ENCODE data around the gene DLG1.

Gene DLG1

DNA sequence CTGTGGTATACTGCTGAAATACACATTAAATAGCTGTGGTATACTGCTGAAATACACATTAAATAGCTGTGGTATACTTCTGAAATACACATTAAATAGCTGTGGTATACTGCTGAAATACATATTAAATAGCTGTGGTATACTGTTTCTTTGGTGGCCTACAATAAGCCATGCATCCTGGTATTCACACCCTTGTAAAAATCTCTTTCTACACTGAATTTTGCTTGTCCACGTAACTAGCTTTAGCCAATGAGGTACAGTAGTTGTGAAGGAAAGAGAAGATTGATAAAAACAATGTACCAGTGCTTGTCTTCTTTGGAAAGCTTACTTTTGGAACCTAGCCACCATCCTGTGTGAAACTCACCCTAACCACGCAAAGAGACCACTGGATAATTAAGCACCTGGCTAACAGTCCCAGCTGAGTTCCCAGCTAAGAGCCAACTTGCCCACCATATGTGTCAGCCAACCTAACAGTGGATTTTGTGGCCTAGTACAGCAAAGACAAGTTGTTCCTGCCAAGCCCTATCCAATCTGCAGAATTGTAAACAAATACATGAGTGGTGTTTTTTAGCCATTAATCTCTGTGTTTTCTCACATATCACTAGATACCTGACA is 165.4 kb downstream of the DLG1 start:
- no peak overlapping the region for H3K27ac ChIP-seq
- TF ChIP-seq, protein P1, sequence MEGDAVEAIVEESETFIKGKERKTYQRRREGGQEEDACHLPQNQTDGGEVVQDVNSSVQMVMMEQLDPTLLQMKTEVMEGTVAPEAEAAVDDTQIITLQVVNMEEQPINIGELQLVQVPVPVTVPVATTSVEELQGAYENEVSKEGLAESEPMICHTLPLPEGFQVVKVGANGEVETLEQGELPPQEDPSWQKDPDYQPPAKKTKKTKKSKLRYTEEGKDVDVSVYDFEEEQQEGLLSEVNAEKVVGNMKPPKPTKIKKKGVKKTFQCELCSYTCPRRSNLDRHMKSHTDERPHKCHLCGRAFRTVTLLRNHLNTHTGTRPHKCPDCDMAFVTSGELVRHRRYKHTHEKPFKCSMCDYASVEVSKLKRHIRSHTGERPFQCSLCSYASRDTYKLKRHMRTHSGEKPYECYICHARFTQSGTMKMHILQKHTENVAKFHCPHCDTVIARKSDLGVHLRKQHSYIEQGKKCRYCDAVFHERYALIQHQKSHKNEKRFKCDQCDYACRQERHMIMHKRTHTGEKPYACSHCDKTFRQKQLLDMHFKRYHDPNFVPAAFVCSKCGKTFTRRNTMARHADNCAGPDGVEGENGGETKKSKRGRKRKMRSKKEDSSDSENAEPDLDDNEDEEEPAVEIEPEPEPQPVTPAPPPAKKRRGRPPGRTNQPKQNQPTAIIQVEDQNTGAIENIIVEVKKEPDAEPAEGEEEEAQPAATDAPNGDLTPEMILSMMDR (conservative IDR thresholded peaks at IDR 0.05) = no peak

DNA sequence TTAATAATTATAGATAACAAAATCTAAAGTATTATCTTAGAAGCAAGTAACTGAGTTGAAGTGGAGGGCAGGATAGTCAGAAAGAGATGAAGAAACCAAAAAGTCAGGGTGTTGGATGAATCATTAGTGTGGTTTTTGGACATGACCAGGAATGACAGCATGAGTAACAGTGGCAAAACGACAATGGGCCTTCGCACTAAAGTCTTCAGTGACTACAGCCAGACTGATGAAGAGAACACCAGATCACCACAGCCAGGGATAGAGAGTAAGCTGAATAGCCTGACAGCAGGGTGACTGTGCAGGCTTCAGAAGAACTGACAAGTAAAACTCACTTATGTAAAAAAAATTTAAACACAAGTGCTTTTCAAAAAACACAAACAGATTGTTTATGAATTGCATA is 172.8 kb downstream of the DLG1 start:
- TF ChIP-seq, protein P1 (conservative IDR thresholded peaks at IDR 0.05) = no peak

DNA sequence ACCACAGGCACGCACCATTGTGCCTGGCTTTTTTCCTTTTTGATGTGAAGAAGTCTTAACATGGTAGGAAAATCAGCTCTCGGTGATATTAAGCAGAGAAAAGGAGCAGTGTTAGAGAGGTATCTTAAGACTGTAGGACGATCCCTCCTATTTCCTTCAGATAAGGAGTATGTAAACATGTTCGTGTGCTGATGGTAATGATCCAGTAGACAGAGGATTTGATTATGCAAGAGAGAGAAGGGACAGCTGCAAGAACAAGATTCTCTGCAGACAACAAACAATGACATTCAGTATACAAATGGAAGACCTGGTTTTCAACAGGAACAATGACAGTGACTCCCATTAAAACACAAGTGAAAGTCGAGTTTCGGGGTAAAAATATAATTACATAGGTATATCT is 173.7 kb downstream of the DLG1 start:
- H3K27ac ChIP-seq = peak overlapping the region; percentile 31
- TF ChIP-seq, protein P1 (conservative IDR thresholded peaks at IDR 0.05) = no peak

More for the DNA sequence above, 172.8 kb downstream of the DLG1 start:
- H3K27ac ChIP-seq = no peak overlapping the region; the same call in 1 of the 2 replicates

DNA sequence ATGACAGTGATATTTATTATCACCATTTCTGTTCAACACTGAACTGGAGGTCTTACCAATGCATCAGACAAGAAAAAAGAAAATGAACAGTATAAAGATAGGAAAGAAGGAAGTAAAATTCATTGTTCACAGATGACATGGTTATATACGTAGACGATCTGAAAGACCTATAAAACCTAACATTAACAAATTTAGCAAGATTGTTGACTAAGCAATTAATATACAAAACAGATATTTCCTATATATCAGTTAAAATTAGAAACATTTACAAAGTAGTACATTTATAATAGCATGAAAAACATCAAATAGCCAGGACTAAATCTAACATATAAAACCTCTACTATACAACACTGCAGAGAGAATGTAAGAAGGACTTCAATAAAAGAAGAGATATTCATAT is 176.0 kb downstream of the DLG1 start:
- H3K27ac ChIP-seq = no peak overlapping the region
- TF ChIP-seq, protein P1 (conservative IDR thresholded peaks at IDR 0.05) = no peak

DNA sequence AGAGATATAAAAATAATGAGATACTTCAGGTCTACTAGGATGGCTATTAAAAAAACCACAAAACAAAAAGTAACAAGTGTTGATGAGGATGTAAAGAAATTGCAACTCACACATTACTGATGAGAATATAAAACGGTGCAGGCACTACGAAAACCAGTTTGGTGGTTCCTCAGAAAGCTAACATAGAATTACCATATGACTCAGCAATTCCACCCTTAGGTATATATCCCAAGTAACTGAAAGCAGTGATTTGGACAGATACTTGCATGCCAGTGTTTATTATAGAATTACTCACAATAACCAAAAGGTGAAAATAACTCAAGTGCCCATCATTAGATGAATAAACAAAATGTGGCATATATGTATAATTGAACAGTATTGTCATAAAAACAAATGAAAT is 181.3 kb downstream of the DLG1 start:
- no peak overlapping the region for H3K27ac ChIP-seq

DNA sequence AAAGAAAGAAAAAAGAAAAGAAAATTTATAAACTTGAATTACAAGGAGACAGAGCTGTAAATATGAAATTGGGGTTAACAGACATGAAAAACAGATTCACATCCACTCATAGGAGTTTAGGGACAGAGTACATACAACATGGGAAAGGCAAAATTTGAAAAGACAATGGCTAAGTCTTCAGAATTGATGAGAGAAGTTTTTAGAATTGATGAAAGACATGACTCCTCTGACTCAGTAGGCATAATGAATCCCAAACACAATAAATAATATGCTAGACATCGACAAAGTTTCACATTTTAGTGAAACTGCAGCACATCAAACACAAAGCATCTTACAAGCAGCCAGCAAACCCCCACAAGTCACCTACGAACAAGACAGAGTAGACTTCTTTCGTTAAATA is 184.4 kb downstream of the DLG1 start:
- TF ChIP-seq, protein P1 (conservative IDR thresholded peaks at IDR 0.05) = no peak
- no peak overlapping the region for H3K27ac ChIP-seq

More for the DNA sequence above, 181.3 kb downstream of the DLG1 start:
- TF ChIP-seq, protein P1 (conservative IDR thresholded peaks at IDR 0.05) = no peak

DNA sequence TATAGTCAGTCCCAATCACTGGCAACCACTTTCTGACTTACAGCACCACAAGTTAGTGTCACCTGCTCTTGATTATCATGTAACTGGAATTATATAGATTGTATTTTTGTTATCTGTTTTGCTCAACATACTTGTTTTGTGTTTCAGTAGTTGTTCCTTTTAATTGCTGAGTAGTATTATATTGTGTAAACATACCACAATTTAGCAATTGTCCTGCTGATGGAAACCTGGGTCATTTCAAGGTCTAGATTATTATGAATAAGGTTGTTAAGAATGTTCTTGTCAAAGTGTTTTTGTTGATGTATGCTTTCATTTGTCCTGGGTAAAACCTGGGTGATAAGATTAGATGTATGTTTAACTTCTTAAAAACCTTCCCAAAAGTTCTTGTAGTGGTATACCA is 186.7 kb downstream of the DLG1 start:
- TF ChIP-seq, protein P1 (conservative IDR thresholded peaks at IDR 0.05) = no peak
- no peak overlapping the region for H3K27ac ChIP-seq

Data from VCaP (cell line).